HCT116 (cell line): ENCODE data around the gene U2AF1L4.

ENCODE experiments used
- SP1 ChIP-seq: IDR thresholded peaks from 2 replicates; pipeline ENCODE4 v1.6.1; 2012; ENCODE audit warnings: low read depth
- YY1 ChIP-seq: IDR thresholded peaks from 2 replicates; pipeline ENCODE4 v1.6.1; 2011; ENCODE audit warnings: low read length, low read depth, moderate library complexity, mild to moderate bottlenecking; ENCODE audit not compliant: insufficient replicate concordance; ENCODE audit errors: extremely low read depth
- TF ChIP-seq, protein P1 (sequence below), 3 experiments: fragments of 200-600 bp in 1 of 3; sonication (generic) in 1 of 3; IDR thresholded peaks in 2 of 3; conservative IDR thresholded peaks in 1 of 3; 2 replicates each; pipeline ENCODE4 v1.5.1; 2012 to 2017; ENCODE audit warnings: low read depth in 2 of 3, low read length in 2 of 3, antibody characterized with exemption in 1 of 3, borderline replicate concordance in 1 of 3, control low read depth in 1 of 3, mild to moderate bottlenecking in 1 of 3, mixed read lengths in 1 of 3, mixed run types in 1 of 3, moderate library complexity in 1 of 3; ENCODE audit not compliant: insufficient read depth in 1 of 3

DNA sequence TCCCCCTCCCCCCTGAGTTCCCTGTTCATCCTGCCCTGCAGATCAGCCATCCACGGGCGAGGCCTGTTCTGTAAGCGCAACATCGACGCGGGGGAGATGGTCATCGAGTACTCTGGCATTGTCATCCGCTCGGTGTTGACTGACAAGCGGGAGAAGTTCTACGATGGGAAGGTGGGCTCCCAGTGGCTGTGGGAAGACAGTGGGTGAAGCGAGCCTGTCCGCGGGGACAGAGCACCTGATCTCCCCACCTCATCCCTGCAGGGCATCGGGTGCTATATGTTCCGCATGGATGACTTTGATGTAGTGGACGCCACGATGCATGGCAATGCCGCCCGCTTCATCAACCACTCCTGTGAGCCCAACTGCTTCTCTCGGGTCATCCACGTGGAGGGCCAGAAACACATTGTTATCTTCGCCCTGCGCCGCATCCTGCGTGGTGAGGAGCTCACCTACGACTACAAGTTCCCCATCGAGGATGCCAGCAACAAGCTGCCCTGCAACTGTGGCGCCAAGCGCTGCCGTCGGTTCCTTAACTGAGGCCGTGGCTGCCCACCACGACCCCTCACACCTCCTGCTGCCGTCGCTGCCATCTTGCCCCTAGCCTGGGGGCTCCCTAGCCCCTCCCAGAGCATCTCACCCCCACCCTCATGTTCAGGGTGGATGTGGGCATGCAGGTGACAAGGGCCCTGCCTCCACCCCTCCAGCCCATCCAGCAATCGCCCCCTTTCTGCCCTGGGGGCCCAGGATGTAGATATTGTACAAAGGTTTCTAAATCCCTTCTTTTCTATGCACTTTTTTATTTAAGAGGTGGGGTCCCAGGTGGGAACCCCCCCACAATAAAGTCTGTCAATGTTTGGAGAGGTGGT lies 7.0 kb downstream of the U2AF1L4 start:
- TF ChIP-seq YY1 = no peak
- TF ChIP-seq, protein P1, sequence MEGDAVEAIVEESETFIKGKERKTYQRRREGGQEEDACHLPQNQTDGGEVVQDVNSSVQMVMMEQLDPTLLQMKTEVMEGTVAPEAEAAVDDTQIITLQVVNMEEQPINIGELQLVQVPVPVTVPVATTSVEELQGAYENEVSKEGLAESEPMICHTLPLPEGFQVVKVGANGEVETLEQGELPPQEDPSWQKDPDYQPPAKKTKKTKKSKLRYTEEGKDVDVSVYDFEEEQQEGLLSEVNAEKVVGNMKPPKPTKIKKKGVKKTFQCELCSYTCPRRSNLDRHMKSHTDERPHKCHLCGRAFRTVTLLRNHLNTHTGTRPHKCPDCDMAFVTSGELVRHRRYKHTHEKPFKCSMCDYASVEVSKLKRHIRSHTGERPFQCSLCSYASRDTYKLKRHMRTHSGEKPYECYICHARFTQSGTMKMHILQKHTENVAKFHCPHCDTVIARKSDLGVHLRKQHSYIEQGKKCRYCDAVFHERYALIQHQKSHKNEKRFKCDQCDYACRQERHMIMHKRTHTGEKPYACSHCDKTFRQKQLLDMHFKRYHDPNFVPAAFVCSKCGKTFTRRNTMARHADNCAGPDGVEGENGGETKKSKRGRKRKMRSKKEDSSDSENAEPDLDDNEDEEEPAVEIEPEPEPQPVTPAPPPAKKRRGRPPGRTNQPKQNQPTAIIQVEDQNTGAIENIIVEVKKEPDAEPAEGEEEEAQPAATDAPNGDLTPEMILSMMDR (IDR thresholded peaks at IDR 0.05 in 2 of 3, conservative IDR thresholded peaks at IDR 0.05 in 1 of 3; ENCODE audit: borderline replicate concordance in 1 of 3, insufficient read depth in 1 of 3, low read depth in 2 of 3, low read length in 2 of 3) = no peak
- TF ChIP-seq SP1 = no peak
